Measurements from ENCODE around the gene PRPF31. TPM values are rescaled to one million over a fixed set of nuclear protein-coding genes. Genes with fewer than 3 reads are reported as not detected.
"Not testable (repeated sequence)": the region's sequence is repeated elsewhere in the genome, so short reads cannot be mapped to it uniquely, and the experiment has no call there.

The PRPF31 gene
- total and polyA plus RNA-seq, 2 donors = 42.4 to 62.2 TPM

DNA sequence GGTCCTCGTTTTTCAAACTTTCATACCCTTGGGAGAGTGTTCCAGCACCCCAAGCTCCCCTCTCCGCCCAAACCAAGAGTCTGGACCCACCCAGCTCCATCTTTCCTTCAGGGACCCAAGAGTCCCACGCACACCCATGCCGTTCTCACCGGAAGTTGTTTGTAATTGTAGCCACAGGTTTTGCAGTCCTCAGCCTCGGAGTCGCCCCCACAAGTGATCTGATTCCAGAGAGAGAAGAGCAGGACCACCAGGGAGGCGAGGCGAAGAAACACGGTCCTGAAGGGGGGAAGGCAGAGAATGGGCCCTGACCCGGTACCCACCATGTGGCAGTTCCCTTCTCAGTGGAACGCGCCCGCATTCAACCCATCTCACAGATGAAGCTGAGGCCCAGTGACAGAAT lies 47.3 kb downstream of the PRPF31 start:
- peak overlapping the region in 1 of 2 donors; percentile 18 for H3K27ac ChIP-seq (ENCODE audit: low read depth in 1 of 2, low read length in 1 of 2)
- DNase-seq (ENCODE audit: low read depth in 6 of 9, low spot score in 9 of 9) = no peak
- peaks cover 0 to 24% of the 10 kb centered on the region in 2 donors for H3K9me3 ChIP-seq (ENCODE audit: control insufficient read depth in 2 of 2, insufficient read depth in 1 of 2, low read length in 1 of 2)
- H3K36me3 ChIP-seq (ENCODE audit: control insufficient read depth in 2 of 2, insufficient read depth in 2 of 2, low read length in 1 of 2) = peaks cover 4 to 8% of the 10 kb centered on the region in 2 donors
- H3K27me3 ChIP-seq (ENCODE audit: control insufficient read depth in 2 of 2, insufficient read depth in 1 of 2, low read length in 1 of 2) = peaks cover 6 to 41% of the 10 kb centered on the region in 2 donors
- 75% methylated on average over 14 of the region's 14 CpGs for WGBS
- H3K4me3 ChIP-seq (ENCODE audit: low read length in 2 of 2) = peak overlapping the region in 1 of 2 donors; percentile 22
- peaks cover 20 to 41% of the 10 kb centered on the region in 2 donors for H3K4me1 ChIP-seq (ENCODE audit: control insufficient read depth in 2 of 2, insufficient read depth in 2 of 2, low read length in 2 of 2)

DNA sequence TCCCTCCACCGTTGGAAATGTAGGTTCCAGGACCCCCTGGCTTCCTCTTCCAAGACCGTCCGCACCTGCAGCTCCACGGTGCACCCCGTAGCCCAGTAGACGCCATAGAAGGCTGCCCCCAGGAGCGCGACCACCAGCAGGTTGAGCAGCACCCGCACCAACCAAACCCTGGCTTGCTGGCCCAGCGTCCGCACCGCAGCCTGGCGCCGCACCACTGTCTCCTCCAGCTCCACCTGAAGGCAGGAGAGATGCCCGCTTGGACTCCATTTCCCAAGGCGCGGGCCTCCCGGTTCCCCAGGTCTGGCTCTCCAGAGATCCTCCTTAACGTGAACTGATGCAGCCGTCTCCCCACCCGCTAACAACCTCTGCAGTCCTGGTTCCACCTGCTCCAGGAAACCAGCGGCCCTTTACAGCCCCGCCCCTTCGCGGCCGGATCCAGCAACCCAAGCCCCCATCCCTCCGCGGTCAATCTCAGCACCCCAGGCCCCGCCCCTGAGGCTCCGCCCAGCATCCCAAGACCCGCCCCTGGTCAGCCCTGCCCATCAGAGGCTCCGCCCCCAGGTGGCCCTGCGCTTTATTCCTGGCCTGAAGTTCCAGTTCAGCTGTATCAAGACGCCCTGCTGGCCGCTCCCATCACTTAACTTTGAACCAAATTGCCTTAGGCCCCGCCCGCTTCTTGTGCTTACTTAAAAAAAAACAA lies 49.0 kb downstream of the PRPF31 start:
- H3K4me3 ChIP-seq (ENCODE audit: low read length in 2 of 2) = no peak overlapping the region
- H3K36me3 ChIP-seq (ENCODE audit: control insufficient read depth in 2 of 2, insufficient read depth in 2 of 2, low read length in 1 of 2) = no peaks in the 10 kb centered on the region
- H3K9me3 ChIP-seq (ENCODE audit: control insufficient read depth in 2 of 2, insufficient read depth in 1 of 2, low read length in 1 of 2) = peaks cover 0 to 24% of the 10 kb centered on the region in 2 donors
- H3K27ac ChIP-seq (ENCODE audit: low read depth in 1 of 2, low read length in 1 of 2) = no peak overlapping the region
- DNase-seq (ENCODE audit: low read depth in 6 of 9, low spot score in 9 of 9) = no peak
- H3K4me1 ChIP-seq (ENCODE audit: control insufficient read depth in 2 of 2, insufficient read depth in 2 of 2, low read length in 2 of 2) = peaks cover 12 to 31% of the 10 kb centered on the region in 2 donors
- WGBS = 16% methylated on average over 37 of the region's 37 CpGs
- peaks cover 6 to 41% of the 10 kb centered on the region in 2 donors for H3K27me3 ChIP-seq (ENCODE audit: control insufficient read depth in 2 of 2, insufficient read depth in 1 of 2, low read length in 1 of 2)

DNA sequence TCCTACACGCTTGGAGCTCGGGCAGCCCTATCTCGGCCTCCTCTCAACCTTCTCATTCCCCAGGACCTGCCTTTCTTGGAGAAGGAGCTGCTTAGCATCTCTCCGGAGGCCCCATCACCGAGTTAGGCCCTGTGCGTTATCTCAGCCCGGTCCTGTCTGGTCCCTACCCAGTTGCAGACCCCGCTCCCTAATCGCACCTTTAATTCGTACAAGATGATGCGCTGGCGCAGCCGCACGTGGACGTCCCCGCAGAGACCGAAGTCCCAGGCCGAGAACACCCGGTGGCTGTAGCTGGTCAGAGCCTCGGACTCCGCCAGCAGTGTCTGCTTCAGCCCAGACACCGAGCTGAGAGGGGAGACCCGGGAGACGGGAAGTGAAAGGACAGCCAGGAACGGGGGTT lies 49.7 kb downstream of the PRPF31 start:
- Histone ChIP-seq H3K9me3 (ENCODE audit: control insufficient read depth in 2 of 2, insufficient read depth in 1 of 2, low read length in 1 of 2) (peaks cover 0 to 24% of the 10 kb centered on the region in 2 donors), H3K4me3 (ENCODE audit: low read length in 2 of 2) (no peak overlapping the region), H3K36me3 (ENCODE audit: control insufficient read depth in 2 of 2, insufficient read depth in 2 of 2, low read length in 1 of 2) (no peaks in the 10 kb centered on the region), H3K4me1 (ENCODE audit: control insufficient read depth in 2 of 2, insufficient read depth in 2 of 2, low read length in 2 of 2) (peaks cover 12 to 28% of the 10 kb centered on the region in 2 donors), H3K27me3 (ENCODE audit: control insufficient read depth in 2 of 2, insufficient read depth in 1 of 2, low read length in 1 of 2) (peaks cover 6 to 41% of the 10 kb centered on the region in 2 donors), H3K27ac (ENCODE audit: low read depth in 1 of 2, low read length in 1 of 2) (no peak overlapping the region)
- DNase-seq (ENCODE audit: low read depth in 6 of 9, low spot score in 9 of 9) = no peak
- 96% methylated on average over 25 of the region's 25 CpGs for WGBS

DNA sequence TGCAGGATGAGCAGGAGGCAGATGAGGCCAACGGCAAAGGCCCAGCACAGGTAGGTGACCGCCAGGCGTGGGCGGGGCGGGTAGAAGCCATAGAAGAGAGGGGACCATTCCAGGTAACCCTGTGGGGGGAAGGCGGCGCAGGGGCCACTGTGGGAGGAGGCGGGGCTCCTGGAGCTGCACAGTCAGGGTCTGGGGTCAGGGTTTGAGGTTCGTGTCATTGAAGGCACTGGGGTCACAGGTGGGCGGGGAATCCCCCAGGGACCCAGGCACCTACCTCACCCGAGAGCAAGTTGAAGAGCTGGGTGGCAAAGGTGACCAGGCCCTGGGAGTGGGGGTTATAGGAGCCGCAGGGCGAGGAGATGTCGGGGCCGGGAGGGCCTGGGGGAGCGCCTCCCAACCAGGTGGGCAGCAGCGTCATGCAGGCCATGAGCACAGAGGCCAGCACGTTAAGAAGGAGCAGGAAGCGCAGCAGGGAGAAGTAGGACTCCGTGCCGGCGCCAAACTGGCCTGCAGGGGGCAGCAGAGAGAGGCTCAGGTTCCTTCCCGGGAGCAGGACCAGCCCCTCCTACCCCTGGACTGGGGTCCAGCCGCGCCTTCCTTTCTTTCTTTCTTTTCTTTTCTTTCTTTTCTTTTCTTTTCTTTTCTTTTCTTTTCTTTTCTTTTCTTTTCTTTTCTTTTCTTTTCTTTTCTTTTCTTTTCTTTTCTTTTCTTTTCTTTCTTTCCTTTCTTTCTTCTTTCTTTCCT lies 52.8 kb downstream of the PRPF31 start:
- Histone ChIP-seq H3K4me1 (ENCODE audit: control insufficient read depth in 2 of 2, insufficient read depth in 2 of 2, low read length in 2 of 2) (peaks cover 0 to 3% of the 10 kb centered on the region in 2 donors), H3K27ac (ENCODE audit: low read depth in 1 of 2, low read length in 1 of 2) (no peak overlapping the region), H3K9me3 (ENCODE audit: control insufficient read depth in 2 of 2, insufficient read depth in 1 of 2, low read length in 1 of 2) (peaks cover 0 to 17% of the 10 kb centered on the region in 2 donors), H3K4me3 (ENCODE audit: low read length in 2 of 2) (no peak overlapping the region), H3K27me3 (ENCODE audit: control insufficient read depth in 2 of 2, insufficient read depth in 1 of 2, low read length in 1 of 2) (peaks cover 2 to 32% of the 10 kb centered on the region in 2 donors), H3K36me3 (ENCODE audit: control insufficient read depth in 2 of 2, insufficient read depth in 2 of 2, low read length in 1 of 2) (no peaks in the 10 kb centered on the region)
- 33% methylated on average over 25 of the region's 25 CpGs for WGBS
- DNase-seq (ENCODE audit: low read depth in 6 of 9, low spot score in 9 of 9) = peak in 8 of 9 donors; percentile 64 to 92 (median 84)

DNA sequence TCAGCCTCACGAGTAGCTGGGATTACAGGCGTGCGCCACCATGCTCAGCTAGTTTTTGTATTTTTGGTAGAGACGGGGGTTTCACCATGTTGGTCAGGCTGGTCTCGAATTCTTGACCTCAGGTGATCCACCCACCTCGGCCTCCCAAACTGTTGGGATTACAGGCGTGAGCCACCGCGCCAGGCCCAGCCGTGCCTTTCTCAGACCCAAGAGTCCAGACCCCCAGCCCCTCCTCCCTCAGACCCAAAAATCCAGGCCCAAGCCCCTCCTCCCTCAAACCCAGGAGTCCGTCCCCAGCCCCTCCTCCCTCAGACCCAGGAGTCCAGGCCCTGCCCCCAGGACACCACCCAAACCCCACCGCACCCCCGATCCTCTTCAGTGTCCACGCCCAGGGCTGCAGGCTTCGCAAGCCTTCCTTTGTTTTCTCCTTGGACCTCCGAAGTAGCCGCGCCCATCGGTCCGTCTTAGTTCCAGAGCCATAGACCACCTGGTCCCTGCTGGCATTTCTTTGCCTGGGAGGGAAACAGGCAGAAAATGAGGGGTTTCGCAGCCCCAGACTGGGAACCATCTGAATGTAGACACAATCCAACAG lies 53.7 kb downstream of the PRPF31 start:
- H3K36me3 ChIP-seq (ENCODE audit: control insufficient read depth in 2 of 2, insufficient read depth in 2 of 2, low read length in 1 of 2) = no peaks in the 10 kb centered on the region
- H3K4me1 ChIP-seq (ENCODE audit: control insufficient read depth in 2 of 2, insufficient read depth in 2 of 2, low read length in 2 of 2) = peaks cover 0 to 3% of the 10 kb centered on the region in 2 donors
- 96% methylated on average over 21 of the region's 21 CpGs for WGBS
- peaks cover 2 to 23% of the 10 kb centered on the region in 2 donors for H3K27me3 ChIP-seq (ENCODE audit: control insufficient read depth in 2 of 2, insufficient read depth in 1 of 2, low read length in 1 of 2)
- no peak overlapping the region for H3K27ac ChIP-seq (ENCODE audit: low read depth in 1 of 2, low read length in 1 of 2)
- no peak overlapping the region for H3K4me3 ChIP-seq (ENCODE audit: low read length in 2 of 2)
- H3K9me3 ChIP-seq (ENCODE audit: control insufficient read depth in 2 of 2, insufficient read depth in 1 of 2, low read length in 1 of 2) = peaks cover 0 to 14% of the 10 kb centered on the region in 2 donors
- DNase-seq (ENCODE audit: low read depth in 6 of 9, low spot score in 9 of 9) = no peak

DNA sequence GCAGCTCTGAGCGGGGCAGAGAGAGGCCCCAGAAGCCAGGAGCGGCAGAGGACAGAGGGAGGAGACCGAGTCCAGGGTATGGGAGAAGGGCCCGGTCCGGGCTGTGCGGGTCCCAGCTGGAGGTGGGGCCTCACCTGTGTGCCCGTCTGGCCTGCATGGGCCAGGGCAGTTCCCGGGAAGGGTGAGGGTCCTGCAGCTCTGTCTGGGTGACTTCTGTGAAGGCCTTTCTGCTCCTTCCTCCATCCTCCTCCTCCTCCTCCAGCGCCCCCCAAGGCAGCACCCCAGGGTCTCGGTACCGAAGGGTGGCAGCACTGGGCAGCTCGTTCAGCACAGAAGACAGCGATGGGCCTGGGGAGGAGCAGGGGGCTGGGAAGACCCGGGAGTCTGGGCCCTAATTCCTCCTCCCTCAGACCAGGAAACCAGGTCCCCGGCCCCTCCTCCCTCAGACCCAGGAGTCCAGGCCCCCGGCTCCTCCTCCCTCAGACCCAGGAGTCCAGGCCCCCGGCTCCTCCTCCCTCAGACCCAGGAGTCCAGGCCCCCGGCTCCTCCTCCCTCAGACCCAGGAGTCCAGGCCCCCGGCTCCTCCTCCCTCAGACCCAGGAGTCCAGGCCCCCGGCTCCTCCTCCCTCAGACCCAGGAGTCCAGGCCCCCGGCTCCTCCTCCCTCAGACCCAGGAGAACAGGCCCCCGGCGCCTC lies 56.3 kb downstream of the PRPF31 start:
- not testable (repeated sequence) for H3K9me3 ChIP-seq (ENCODE audit: control insufficient read depth in 2 of 2, insufficient read depth in 1 of 2, low read length in 1 of 2); DNase-seq (ENCODE audit: low read depth in 6 of 9, low spot score in 9 of 9); H3K27me3 ChIP-seq (ENCODE audit: control insufficient read depth in 2 of 2, insufficient read depth in 1 of 2, low read length in 1 of 2); H3K36me3 ChIP-seq (ENCODE audit: control insufficient read depth in 2 of 2, insufficient read depth in 2 of 2, low read length in 1 of 2); H3K27ac ChIP-seq (ENCODE audit: low read depth in 1 of 2, low read length in 1 of 2); H3K4me1 ChIP-seq (ENCODE audit: control insufficient read depth in 2 of 2, insufficient read depth in 2 of 2, low read length in 2 of 2); H3K4me3 ChIP-seq (ENCODE audit: low read length in 2 of 2)
- 87% methylated on average over 17 of the region's 23 CpGs for WGBS

DNA sequence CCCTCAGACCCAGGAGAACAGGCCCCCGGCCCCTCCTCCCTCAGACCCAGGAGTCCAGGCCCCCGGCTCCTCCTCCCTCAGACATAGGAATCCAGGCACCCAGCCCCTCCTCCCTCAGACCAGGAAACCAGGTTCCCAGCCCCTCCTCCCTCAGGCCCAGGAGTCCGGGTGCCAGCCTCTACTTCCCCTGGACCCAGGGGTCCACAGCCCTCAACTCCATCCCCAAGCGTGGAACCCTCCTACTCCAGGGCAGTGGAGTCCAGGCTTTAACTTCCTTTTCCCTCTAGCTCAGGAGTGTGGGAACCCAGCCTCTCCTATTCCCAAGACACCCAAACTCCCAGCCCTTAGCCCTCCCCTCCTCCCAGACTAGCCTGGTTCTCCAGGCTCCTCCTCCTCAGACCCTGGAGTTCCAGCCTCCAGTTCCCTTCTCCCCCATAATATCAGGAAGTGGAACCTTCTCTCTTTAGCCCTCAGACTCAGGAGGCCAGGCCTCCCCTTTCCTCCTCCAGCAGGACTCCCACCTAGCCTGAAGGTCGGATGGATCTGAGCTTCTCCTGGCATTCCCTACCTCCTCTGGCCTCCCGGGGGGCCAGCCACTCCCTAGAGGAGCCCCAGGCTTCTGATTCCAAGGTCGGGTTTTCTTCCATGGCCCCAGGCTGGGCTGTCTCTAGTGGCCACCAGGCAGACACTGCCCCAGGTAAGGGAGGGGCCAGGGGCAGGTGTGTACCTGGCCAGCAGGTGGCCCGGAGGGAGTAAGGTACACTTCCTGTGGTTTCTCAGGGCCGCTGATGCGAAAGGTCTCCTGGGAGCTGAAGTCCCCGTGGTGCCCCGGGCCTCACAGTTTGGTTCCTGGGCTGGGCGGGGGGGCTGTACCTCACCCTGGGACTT lies 57.2 kb downstream of the PRPF31 start, which contains the start of gene TMC4:
TMC4 (minus strand) TSS at position 690 of the 888 bp plus-strand sequence; CDS start at position 647, 43 bp downstream.
- WGBS = 32% methylated on average over 13 of the region's 13 CpGs
- H3K27ac ChIP-seq (ENCODE audit: low read depth in 1 of 2, low read length in 1 of 2) = peak within 1 kb of the TSS in 1 of 2 donors; percentile 21

DNA sequence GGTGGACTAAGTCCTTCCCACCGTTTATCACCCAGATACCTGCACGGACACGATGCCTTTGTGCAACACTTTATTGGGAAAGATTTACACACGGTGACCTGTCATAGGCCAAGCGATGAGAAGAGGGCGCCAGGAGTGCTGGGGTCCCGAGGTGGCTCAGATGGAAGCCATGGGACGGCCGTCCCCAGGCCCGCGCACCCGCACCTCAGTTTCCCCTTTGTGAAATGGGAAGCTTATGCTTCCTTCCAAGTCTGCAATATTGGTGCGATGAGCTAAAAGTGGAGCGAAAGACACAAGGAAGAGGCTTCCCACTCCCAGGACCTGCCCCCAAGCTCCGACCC lies 57.8 kb downstream of the PRPF31 start:
- H3K27me3 ChIP-seq (ENCODE audit: control insufficient read depth in 2 of 2, insufficient read depth in 1 of 2, low read length in 1 of 2) = peaks cover 0 to 6% of the 10 kb centered on the region in 2 donors
- no peaks in the 10 kb centered on the region for H3K9me3 ChIP-seq (ENCODE audit: control insufficient read depth in 2 of 2, insufficient read depth in 1 of 2, low read length in 1 of 2)
- H3K27ac ChIP-seq (ENCODE audit: low read depth in 1 of 2, low read length in 1 of 2) = no peak overlapping the region
- no peak overlapping the region for H3K4me3 ChIP-seq (ENCODE audit: low read length in 2 of 2)
- H3K36me3 ChIP-seq (ENCODE audit: control insufficient read depth in 2 of 2, insufficient read depth in 2 of 2, low read length in 1 of 2) = peaks cover 0 to 3% of the 10 kb centered on the region in 2 donors
- 58% methylated on average over 15 of the region's 15 CpGs for WGBS
- no peak for DNase-seq (ENCODE audit: low read depth in 6 of 9, low spot score in 9 of 9)
- peaks cover 0 to under 1% of the 10 kb centered on the region in 2 donors for H3K4me1 ChIP-seq (ENCODE audit: control insufficient read depth in 2 of 2, insufficient read depth in 2 of 2, low read length in 2 of 2)

More for the DNA sequence above, 57.2 kb downstream of the PRPF31 start, which contains the start of gene TMC4:
- H3K9me3 ChIP-seq (ENCODE audit: control insufficient read depth in 2 of 2, insufficient read depth in 1 of 2, low read length in 1 of 2) = no peaks in the 10 kb centered on the region
- peaks cover 0 to 3% of the 10 kb centered on the region in 2 donors for H3K4me1 ChIP-seq (ENCODE audit: control insufficient read depth in 2 of 2, insufficient read depth in 2 of 2, low read length in 2 of 2)
- H3K36me3 ChIP-seq (ENCODE audit: control insufficient read depth in 2 of 2, insufficient read depth in 2 of 2, low read length in 1 of 2) = peaks cover 0 to 3% of the 10 kb centered on the region in 2 donors
- peak within 1 kb of the TSS in 1 of 2 donors; percentile 22 for H3K4me3 ChIP-seq (ENCODE audit: low read length in 2 of 2)
- peaks cover 0 to 6% of the 10 kb centered on the region in 2 donors for H3K27me3 ChIP-seq (ENCODE audit: control insufficient read depth in 2 of 2, insufficient read depth in 1 of 2, low read length in 1 of 2)
- no peak for DNase-seq (ENCODE audit: low read depth in 6 of 9, low spot score in 9 of 9)

Measured in thymus (tissue), 11 donors.